Activated naive CD4-positive, alpha-beta T cell treated with Interleukin-2 at 50 U/mL for 16 hours (primary cell): Measurements from ENCODE around the gene UNC5C.

Source experiments
- DNase-seq: peaks from one replicate; pipeline ENCODE4 v3.0.0-alpha.2; 2020

The UNC5C gene

GRCh38 chr4:95546221-95546620 is 2.6 kb downstream of the UNC5C start:
- no peak for DNase-seq

- DNase-seq = no peak
Observed at GRCh38 chr4:95545546-95545945, 3.2 kb downstream of the UNC5C start.

- DNase-seq = no peak
Observed at GRCh38 chr4:95544113-95545103, 4.4 kb downstream of the UNC5C start.

- no peak for DNase-seq
Observed at GRCh38 chr4:95541889-95542607, 6.7 kb downstream of the UNC5C start.

- DNase-seq = no peak
Observed at GRCh38 chr4:95541094-95541493, 7.7 kb downstream of the UNC5C start.

- DNase-seq = no peak
Observed at GRCh38 chr4:95540227-95540626, 8.5 kb downstream of the UNC5C start.

GRCh38 chr4:95539106-95539505 is 9.7 kb downstream of the UNC5C start:
- DNase-seq = no peak

- no peak for DNase-seq
Observed at GRCh38 chr4:95537863-95538488, 10.8 kb downstream of the UNC5C start.

GRCh38 chr4:95537191-95537590 is 11.6 kb downstream of the UNC5C start:
- DNase-seq = no peak

GRCh38 chr4:95536650-95537049 is 12.1 kb downstream of the UNC5C start:
- DNase-seq = no peak

GRCh38 chr4:95535180-95535579 is 13.6 kb downstream of the UNC5C start:
- no peak for DNase-seq

- no peak for DNase-seq
Observed at GRCh38 chr4:95534032-95534431, 14.7 kb downstream of the UNC5C start.

- DNase-seq = no peak
Observed at GRCh38 chr4:95533254-95533653, 15.5 kb downstream of the UNC5C start.

- no peak for DNase-seq
Observed at GRCh38 chr4:95532305-95532704, 16.5 kb downstream of the UNC5C start.

GRCh38 chr4:95531141-95531540 is 17.6 kb downstream of the UNC5C start:
- no peak for DNase-seq

GRCh38 chr4:95529946-95530345 is 18.8 kb downstream of the UNC5C start:
- no peak for DNase-seq

- DNase-seq = no peak
Observed at GRCh38 chr4:95528388-95528948, 20.3 kb downstream of the UNC5C start.

- no peak for DNase-seq
Observed at GRCh38 chr4:95526075-95526474, 22.7 kb downstream of the UNC5C start.

GRCh38 chr4:95524729-95525128 is 24.0 kb downstream of the UNC5C start:
- DNase-seq = no peak

- no peak for DNase-seq
Observed at GRCh38 chr4:95524184-95524583, 24.6 kb downstream of the UNC5C start.

- DNase-seq = no peak
Observed at GRCh38 chr4:95522682-95523530, 25.9 kb downstream of the UNC5C start.
